ELR (cell line): ENCODE data around the gene TNNT2.

ENCODE experiments used
- DNase-seq: peaks from one replicate; pipeline ENCODE4 v3.0.0-alpha.2; 2015; ENCODE audit warnings: low read depth

TNNT2 gene

DNA sequence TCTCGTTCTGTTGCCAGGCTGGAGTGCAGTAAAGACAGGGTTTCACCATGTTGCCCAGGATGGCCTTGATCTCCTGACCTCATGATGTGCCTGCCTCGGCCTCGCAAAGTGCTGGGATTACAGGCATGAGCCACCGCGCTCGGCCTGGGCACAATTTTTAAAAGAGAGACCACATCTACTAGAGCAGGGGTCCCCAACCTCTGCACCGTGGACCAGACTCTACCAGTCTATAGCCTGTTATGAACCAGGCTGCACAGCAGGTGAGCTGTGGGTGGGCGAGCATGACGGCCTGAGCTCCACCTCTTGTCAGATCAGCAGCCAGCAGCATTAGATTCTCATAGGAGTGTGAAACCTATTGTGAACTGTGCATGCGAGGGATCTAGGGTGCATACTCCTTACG, 20.8 kb downstream of the TNNT2 start:
- DNase-seq = no peak

- DNase-seq = no peak
These were observed 21.2 kb downstream of the TNNT2 start for GRCh38 chr1:201356236-201356635.

DNA sequence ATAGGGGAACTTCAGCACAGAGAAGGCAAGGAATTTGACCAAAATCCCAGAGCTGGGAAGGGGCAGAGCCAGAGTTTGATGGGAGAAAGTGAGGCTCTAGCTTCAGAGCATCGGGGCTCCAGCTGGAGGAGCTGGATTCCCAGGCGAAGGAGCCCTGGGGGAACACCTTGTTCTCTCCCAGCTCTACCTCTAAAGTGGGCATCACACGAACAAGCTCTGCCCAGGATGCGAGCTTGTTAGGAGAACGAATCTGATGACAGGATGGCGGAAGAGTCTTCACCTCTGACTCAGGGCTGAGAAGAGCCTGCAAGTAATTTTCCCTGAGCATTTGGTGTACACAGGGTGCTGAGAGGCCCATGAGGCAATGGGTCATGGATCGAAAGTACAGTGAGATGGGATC, 22.0 kb downstream of the TNNT2 start:
- DNase-seq = no peak

DNA sequence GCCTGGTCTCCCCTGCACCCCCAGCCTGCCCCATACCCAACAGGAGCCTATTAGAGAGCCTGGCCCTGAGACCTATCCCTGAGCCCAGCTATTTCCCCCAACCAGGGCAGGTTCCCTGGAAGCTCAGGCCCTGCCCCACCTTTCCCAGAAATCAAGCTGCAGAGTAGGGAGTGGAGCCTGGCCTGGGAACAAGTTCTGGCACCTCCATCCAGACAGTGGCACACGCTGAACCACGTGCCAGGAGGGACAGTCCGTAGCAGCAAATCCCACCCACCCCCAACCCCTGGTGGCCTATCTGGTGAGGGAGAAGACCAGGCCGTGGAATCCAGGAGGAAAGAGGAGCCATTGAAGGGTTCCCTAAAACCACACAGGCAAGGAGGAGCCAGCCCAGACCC, 22.6 kb downstream of the TNNT2 start:
- DNase-seq = no peak

DNA sequence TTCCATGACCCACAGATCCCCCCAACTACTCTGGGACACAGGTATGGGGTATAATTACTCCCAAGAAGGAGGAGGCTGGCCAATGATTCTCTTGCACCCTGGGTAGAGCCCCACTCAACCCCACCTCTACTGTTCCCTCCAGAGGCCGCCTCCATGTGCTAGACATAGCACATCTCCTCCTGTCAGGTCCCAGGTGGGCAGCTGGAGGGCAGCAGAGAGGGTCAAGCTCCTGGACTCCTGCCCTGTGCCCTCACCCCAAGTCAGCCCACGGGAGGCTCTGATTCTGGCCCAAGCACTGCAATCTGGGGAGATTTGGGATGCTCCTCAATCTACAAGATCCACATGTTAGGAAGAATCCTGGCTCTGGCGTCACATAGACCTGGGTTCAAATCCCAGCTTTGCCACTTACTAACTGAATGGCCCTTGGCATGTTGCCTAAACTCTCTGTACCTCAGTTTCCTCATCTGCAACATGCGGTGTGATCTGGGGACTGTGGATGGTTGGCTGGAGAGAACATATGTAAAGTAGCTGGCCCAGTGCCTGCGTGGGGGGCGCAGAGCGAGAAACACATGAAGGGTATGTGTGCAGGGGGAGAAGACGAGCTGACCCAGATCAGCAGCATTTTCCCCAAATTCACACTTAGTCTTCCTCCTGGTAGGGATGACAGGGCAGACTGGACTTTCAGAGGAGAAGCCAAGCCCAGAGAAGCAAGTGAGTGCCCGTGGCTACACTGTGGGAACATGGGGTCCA, 23.2 kb downstream of the TNNT2 start:
- no peak for DNase-seq

- no peak for DNase-seq
These were observed 24.1 kb downstream of the TNNT2 start for GRCh38 chr1:201353186-201353940.

GRCh38 chr1:201351617-201352016, 25.9 kb downstream of the TNNT2 start:
- DNase-seq = no peak

DNA sequence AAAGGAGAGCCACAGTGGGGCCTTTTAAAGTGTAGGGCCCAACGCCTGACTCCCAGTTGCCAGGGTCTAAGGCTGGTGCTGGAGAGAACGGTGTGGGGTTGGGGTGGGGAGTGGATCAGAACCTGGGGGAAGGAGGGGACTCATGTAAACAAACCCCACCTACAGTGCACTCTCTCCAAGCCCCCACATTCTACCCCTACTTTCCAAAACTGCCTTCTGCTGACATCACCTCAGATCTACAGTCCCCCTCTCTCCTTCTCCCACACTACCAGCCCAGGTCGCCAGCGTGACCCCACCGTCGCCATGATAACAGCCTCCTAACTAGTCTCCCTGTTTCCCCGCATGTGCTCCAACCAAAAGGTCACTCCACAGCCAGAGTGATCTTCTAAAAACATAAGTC, 26.6 kb downstream of the TNNT2 start:
- DNase-seq = no peak

GRCh38 chr1:201350361-201350725, 27.1 kb downstream of the TNNT2 start:
- no peak for DNase-seq

- no peak for DNase-seq
These were observed 28.4 kb downstream of the TNNT2 start for GRCh38 chr1:201349092-201349491.

DNA sequence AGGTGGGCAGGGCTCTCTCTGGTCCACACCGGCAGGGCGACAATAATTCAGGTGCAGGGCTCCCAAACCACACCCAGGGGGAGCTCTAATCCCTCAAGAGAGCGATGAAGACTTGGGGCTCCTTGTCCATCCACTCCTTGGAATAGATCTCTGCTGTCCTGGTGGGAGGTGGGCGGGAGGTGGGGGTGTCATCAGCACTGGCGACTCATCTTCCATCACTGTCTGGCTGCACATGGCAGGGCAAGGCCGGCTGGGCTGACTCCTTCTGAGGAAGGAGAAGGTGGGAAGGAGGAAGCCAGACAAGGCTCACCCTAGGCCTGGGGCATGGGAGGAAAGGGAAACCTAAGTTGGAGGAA, 29.3 kb downstream of the TNNT2 start:
- DNase-seq = peak; percentile 76

GRCh38 chr1:201347498-201348210, 29.8 kb downstream of the TNNT2 start:
- no peak for DNase-seq

DNA sequence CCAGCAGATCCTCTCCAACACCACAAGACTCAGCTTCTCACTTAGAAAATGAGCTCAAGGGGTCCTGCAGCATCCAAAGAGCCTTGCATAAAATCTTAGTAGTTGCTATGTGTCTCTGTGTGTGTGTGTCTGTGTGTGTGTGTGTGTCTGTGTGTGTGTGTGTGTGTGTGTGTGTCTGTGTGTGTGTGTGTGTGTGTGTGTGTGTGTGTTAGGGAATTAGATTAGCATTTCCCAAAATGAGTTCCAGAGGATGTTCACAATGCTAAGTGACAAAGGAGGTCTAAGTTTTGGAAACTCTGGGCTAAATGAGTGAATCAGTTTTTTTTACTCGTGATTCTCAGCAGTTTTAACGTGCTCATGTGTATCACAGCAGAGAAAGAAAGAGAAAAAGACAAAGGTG, 30.5 kb downstream of the TNNT2 start:
- no peak for DNase-seq

GRCh38 chr1:201346337-201346939, 31.0 kb downstream of the TNNT2 start:
- peak; percentile 74 for DNase-seq

DNA sequence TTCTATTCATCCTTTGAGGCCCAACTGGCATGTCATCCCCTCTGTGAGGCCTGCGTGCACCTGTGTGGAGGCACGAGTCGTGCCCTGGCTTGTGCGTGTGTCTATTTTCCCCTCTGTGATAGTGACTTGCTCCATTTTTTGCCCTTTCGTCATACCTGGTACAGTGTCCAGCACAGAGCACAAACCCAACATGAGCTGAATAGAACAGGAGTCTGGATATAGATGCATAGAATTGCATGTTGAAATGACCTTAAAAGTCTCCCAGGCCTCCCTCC, 32.5 kb downstream of the TNNT2 start:
- DNase-seq = no peak

DNA sequence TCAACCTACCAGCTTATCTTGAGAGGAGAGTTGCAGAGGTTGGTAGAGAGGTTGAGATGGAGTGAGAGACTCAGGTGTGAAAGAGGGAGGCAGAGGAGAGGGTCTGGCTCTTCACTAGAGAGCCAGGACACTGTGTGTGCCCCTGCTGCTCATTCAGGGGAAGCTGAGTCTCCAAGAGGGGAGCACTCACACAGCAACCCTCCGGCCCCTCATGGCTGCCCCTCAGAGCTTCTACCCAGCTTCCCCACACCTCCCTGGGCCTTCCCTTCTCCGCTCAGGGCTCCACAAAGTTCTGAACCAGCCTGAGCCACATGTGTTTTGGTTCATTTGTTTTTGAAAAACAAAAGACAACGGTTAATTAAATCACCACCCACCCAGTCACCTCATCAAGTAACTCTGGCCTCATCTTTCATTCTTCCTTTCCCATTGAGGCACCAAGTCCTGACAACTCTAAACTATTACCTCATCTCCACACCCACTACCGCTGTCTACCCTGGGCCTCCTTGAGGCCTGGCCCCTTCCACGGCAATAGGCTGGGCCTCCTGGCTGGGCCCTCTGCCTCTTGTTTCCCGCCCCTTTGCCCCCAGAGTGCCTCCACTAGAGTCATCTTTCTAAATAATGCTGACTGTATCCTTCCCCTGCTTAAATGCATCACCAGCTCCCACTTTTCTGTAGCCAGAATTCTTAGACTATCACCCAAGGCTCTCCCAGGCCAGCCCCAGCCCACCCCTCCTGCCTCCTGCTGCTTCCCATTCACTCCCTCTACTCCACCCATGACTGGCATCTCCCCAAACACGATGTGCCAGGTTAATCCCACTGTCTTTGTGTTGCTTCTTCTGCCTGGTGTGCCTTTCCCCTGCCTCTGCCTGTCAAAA, 33.0 kb downstream of the TNNT2 start:
- no peak for DNase-seq

DNA sequence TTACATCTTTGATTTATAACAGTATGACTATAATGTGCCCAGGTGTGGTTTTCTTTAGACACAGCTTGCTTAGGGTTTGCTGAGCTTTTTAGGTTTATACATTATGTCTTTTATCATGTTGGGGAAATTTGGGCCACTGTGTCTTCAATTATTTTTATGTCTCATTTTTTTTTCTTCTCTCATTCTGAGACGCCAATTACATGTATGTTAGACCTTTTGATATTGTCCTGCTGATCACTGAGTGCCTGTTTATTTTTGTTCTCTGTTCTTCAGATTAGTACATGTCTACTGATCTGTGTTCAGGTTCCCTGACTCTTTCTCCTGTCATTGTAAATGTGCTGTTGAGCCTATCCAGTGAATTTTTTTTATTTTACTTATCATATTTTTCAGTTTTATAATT, 36.1 kb downstream of the TNNT2 start:
- no peak for DNase-seq

DNA sequence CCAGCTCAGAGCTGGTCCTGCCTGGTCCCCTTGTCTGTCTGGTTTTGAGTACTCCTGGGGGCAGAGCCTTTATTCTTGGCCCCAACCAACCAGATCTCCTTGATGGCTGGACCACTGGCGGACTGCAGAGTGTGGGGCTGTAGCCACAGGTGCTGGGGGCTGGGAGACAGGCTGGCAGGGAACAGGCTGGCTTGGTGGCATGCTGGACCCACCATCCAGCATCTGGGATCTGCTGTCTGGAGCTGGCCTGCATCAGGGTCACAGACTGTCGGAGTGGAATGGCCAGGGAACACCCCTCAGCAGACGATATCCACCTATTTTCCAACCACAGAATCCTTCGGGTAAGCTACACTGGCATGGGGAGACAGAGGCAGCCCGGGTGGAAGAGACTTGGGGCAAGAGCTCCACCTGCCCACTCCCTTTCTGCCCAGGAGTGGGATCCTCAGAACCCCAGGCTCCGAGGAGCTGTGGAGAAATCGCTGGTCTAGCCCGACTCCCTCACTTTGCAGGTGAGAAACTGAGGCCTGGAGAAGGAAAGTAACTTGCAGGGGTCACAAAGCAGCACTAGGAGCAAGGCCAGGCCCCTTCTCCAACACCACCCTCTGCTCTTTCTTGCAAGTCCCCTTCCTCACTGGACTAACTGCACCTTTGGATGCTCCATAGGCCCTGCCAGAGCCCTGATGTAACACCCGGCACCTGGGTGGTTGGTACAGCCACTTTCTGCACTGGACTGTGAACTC, 40.6 kb downstream of the TNNT2 start:
- no peak for DNase-seq

- DNase-seq = no peak
These were observed 41.6 kb downstream of the TNNT2 start for GRCh38 chr1:201335901-201336300.

GRCh38 chr1:201335174-201335870, 42.2 kb downstream of the TNNT2 start:
- DNase-seq = no peak
